ENCODE measurements around the gene CD300LF.

CD300LF gene

GRCh38 chr17:74743755-74744154, 31.0 kb upstream of the CD300LF start:
- DNase-seq (ENCODE audit: low spot score) = no peak
- in situ Hi-C loops (cut with MboI; ENCODE audit: low pct_unique_long_range_greater_than_20kb, low sequenced_read_pairs, unreplicated experiment) = loop anchor here (10.0 kb wide), 1 partner anchor 121 kb away; no protein-coding TSS in a partner anchor
- TF ChIP-seq, protein P1, sequence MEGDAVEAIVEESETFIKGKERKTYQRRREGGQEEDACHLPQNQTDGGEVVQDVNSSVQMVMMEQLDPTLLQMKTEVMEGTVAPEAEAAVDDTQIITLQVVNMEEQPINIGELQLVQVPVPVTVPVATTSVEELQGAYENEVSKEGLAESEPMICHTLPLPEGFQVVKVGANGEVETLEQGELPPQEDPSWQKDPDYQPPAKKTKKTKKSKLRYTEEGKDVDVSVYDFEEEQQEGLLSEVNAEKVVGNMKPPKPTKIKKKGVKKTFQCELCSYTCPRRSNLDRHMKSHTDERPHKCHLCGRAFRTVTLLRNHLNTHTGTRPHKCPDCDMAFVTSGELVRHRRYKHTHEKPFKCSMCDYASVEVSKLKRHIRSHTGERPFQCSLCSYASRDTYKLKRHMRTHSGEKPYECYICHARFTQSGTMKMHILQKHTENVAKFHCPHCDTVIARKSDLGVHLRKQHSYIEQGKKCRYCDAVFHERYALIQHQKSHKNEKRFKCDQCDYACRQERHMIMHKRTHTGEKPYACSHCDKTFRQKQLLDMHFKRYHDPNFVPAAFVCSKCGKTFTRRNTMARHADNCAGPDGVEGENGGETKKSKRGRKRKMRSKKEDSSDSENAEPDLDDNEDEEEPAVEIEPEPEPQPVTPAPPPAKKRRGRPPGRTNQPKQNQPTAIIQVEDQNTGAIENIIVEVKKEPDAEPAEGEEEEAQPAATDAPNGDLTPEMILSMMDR (IDR thresholded peaks at IDR 0.05; ENCODE audit: extremely low read depth, insufficient read depth, missing control alignments) = no peak

- DNase-seq (ENCODE audit: low spot score) = no peak
- in situ Hi-C loops (cut with MboI; ENCODE audit: low pct_unique_long_range_greater_than_20kb, low sequenced_read_pairs, unreplicated experiment) = loop anchor here (10.0 kb wide), 1 partner anchor 122 kb away; no protein-coding TSS in a partner anchor
Observed at GRCh38 chr17:74742978-74743545, 30.3 kb upstream of the CD300LF start.

DNA sequence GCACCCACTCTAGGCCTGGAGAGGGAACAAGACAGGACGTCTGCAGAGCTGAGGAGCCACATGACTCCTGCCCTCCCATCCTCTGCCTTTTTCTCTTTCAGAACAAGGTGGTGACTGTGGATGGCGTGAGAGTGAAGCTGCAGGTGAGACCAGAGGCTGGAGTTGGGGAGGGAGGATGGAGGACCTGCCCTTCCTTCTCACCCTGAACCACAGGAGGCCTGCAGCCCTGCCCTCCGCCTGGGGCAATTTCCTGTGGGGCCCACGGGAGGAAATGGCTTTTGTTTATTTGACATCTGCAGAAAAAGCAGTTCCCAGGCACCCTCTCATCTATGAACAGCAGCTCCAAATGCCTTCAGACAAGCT, 29.4 kb upstream of the CD300LF start:
- in situ Hi-C loops (cut with MboI; ENCODE audit: low pct_unique_long_range_greater_than_20kb, low sequenced_read_pairs, unreplicated experiment) = loop anchor here (10.0 kb wide), 1 partner anchor 123 kb away; no protein-coding TSS in a partner anchor
- DNase-seq (ENCODE audit: low spot score) = no peak
- TF ChIP-seq, protein P1 (IDR thresholded peaks at IDR 0.05; ENCODE audit: extremely low read depth, insufficient read depth, missing control alignments) = no peak

More at GRCh38 chr17:74742978-74743545, 30.3 kb upstream of the CD300LF start:
- TF ChIP-seq, protein P1 (IDR thresholded peaks at IDR 0.05; ENCODE audit: extremely low read depth, insufficient read depth, missing control alignments) = no peak

- DNase-seq (ENCODE audit: low spot score) = no peak
- in situ Hi-C loops (cut with MboI; ENCODE audit: low pct_unique_long_range_greater_than_20kb, low sequenced_read_pairs, unreplicated experiment) = loop anchor here (10.0 kb wide), 1 partner anchor 124 kb away; no protein-coding TSS in a partner anchor
Observed at GRCh38 chr17:74740641-74741387, 28.1 kb upstream of the CD300LF start.

GRCh38 chr17:74740173-74740572, 27.4 kb upstream of the CD300LF start:
- TF ChIP-seq, protein P1 (IDR thresholded peaks at IDR 0.05; ENCODE audit: extremely low read depth, insufficient read depth, missing control alignments) = no peak
- no peak for DNase-seq (ENCODE audit: low spot score)
- in situ Hi-C loops (cut with MboI; ENCODE audit: low pct_unique_long_range_greater_than_20kb, low sequenced_read_pairs, unreplicated experiment) = loop anchor here (10.0 kb wide), 1 partner anchor 125 kb away; no protein-coding TSS in a partner anchor

More at GRCh38 chr17:74740641-74741387, 28.1 kb upstream of the CD300LF start:
- TF ChIP-seq, protein P1 (IDR thresholded peaks at IDR 0.05; ENCODE audit: extremely low read depth, insufficient read depth, missing control alignments) = no peak

DNA sequence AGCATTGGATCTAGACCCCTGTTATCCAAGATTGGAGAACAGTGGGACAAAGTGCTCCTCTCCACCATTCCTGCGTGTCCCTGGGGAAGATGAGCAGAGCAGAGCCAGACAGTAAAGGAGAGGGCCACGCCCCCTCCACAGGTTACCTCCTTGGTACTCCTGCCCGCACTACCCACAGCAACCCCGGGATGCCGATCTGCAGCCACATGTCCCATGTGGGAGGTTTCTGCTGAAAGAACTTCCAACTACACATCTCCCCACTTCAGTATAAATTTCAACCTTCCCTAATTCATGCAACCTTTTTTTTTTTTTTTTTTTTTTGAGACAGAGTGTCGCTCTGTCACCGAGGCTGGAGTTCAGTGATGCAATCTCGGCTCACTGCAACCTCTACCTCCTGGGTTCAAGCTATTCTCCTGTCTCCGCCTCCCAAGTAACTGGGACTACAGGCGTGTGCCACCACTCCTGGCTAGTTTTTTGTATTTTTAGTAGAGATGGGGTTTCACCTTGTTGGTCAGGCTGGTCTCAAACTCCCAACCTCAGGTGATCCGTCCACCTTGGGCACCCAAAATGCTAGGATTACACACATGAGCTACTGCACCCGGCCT, 26.6 kb upstream of the CD300LF start:
- DNase-seq (ENCODE audit: low spot score) = no peak
- in situ Hi-C loops (cut with MboI; ENCODE audit: low pct_unique_long_range_greater_than_20kb, low sequenced_read_pairs, unreplicated experiment) = no loop called here
- TF ChIP-seq, protein P1 (IDR thresholded peaks at IDR 0.05; ENCODE audit: extremely low read depth, insufficient read depth, missing control alignments) = no peak
